K562 (cell line): ENCODE results near the gene IPO13. TPM values are rescaled to one million over a fixed set of nuclear protein-coding genes. Genes with fewer than 3 reads are reported as not detected.

Source experiments
- ATAC-seq: fragments of 200-7000 bp; cut with Tn5 transposase; 3 replicates; pipeline ENCODE4 v1.9.1; 2020; ENCODE audit warnings: moderate library complexity
- BruUV-seq: library from RNA; stranded (reverse); fragments of 400-500 nt; replicated peaks from 2 replicates; lab custom pipeline; 2021; lab: Mats Ljungman, UMichigan
- CTCF ChIA-PET: fragments of 300-600 bp; formaldehyde crosslinking; extraction: SDS; loops from one replicate; lab custom pipeline; 2021; ENCODE audit warnings: low intra/inter-chr PET ratio; lab: Yijun Ruan, JAX
- POLR2A ChIA-PET: fragments of 300-600, 350-650 bp; sonication (Branson Sonifier 250); formaldehyde crosslinking; extraction: SDS; loops from one replicate; lab custom pipeline; 2021; ENCODE audit warnings: antibody characterized with exemption, inconsistent platforms; lab: Yijun Ruan, JAX
- DNase-seq, 4 experiments: peaks; one replicate each; pipeline versions ENCODE4 v3.0.0 to v3.0.0-alpha.2; 2011 to 2018; ENCODE audit warnings: low spot score in 3 of 4, mixed read lengths in 3 of 4; ENCODE audit errors: extremely low read depth in 1 of 4
- FAIRE-seq: peaks from 2 replicates; lab custom pipeline; 2011; peaks lifted over from hg19 to GRCh38; lab: Jason Lieb, UNC
- H2AFZ ChIP-seq: 2 replicates; pipeline ENCODE4 v1.6.0; 2011; ENCODE audit warnings: low read depth, low read length, control low read depth, inconsistent platforms
- H3K27ac ChIP-seq: fragments of 200-600 bp; 3 replicates; pipeline ENCODE4 v1.8.0; 2011; ENCODE audit warnings: low read depth, mild to moderate bottlenecking, control low read depth, inconsistent platforms, low read length, moderate library complexity, mixed read lengths; ENCODE audit errors: extremely low read depth
- H3K27me3 ChIP-seq, 2 experiments: fragments of 300-600 bp in 1 of 2; 2 replicates in 1 of 2; 3 replicates in 1 of 2; pipeline versions ENCODE4 v1.6.0 to v1.8.0; 2011; ENCODE audit warnings: inconsistent platforms in 2 of 2, low read length in 2 of 2, mild to moderate bottlenecking in 1 of 2, mixed read lengths in 1 of 2, moderate library complexity in 1 of 2; ENCODE audit not compliant: control insufficient read depth in 2 of 2, insufficient read depth in 2 of 2
- H3K36me3 ChIP-seq: fragments of 300-600 bp; 3 replicates; pipeline ENCODE4 v1.8.0; 2011; ENCODE audit warnings: mild to moderate bottlenecking, low read length, inconsistent platforms; ENCODE audit not compliant: control insufficient read depth, insufficient read depth
- H3K4me1 ChIP-seq, 2 experiments: fragments of 200-600 bp in 1 of 2; replicated peaks in 1 of 2; 2 replicates in 1 of 2; 3 replicates in 1 of 2; pipeline versions ENCODE4 v1.5.1 to v1.8.0; 2011; ENCODE audit warnings: inconsistent platforms in 2 of 2, low read length in 2 of 2, mild to moderate bottlenecking in 1 of 2, mixed read lengths in 1 of 2, moderate library complexity in 1 of 2; ENCODE audit not compliant: control insufficient read depth in 2 of 2, insufficient read depth in 2 of 2
- H3K4me2 ChIP-seq: 2 replicates; pipeline ENCODE4 v1.6.1; 2011; ENCODE audit warnings: low read length, control low read depth, inconsistent platforms, mixed read lengths; ENCODE audit not compliant: insufficient read depth
- H3K4me3 ChIP-seq: fragments of 200-600 bp; sonication (generic), shearing (Covaris generic); 2 replicates; pipeline ENCODE4 v1.5.1; 2016; ENCODE audit warnings: control low read depth, inconsistent platforms
- H3K79me2 ChIP-seq: fragments of 200-600 bp; 3 replicates; pipeline ENCODE4 v1.8.0; 2011; ENCODE audit warnings: low read length, inconsistent platforms; ENCODE audit not compliant: control insufficient read depth, insufficient read depth
- H3K9ac ChIP-seq, 2 experiments: 2 replicates each; pipeline versions ENCODE4 v1.6.0 to v1.6.1; 2011; ENCODE audit warnings: low read depth in 2 of 2, low read length in 2 of 2, control low read depth in 1 of 2, inconsistent platforms in 1 of 2, mild to moderate bottlenecking in 1 of 2, mixed read lengths in 1 of 2; ENCODE audit not compliant: insufficient read depth in 1 of 2
- H3K9me1 ChIP-seq: one replicate; pipeline ENCODE4 v1.6.0; 2011; ENCODE audit warnings: inconsistent platforms, mild to moderate bottlenecking, low read length, moderate library complexity; ENCODE audit not compliant: control insufficient read depth, insufficient read depth
- H3K9me3 ChIP-seq: replicated peaks from 2 replicates; pipeline ENCODE4 v1.5.1; 2011; ENCODE audit warnings: low read depth, low read length, inconsistent platforms; ENCODE audit not compliant: control insufficient read depth, insufficient read depth
- H4K20me1 ChIP-seq: replicated peaks from 2 replicates; pipeline ENCODE4 v1.6.1; 2011; ENCODE audit warnings: low read length, inconsistent platforms, mixed read lengths; ENCODE audit not compliant: control insufficient read depth, insufficient read depth
- BCLAF1 ChIP-seq, 2 experiments: fragments of 450-650 bp in 1 of 2; IDR thresholded peaks; 2 replicates each; pipeline ENCODE4 v1.6.1; 2011 to 2017; ENCODE audit warnings: low read depth in 2 of 2, antibody characterized with exemption in 1 of 2, borderline replicate concordance in 1 of 2, low read length in 1 of 2, mild to moderate bottlenecking in 1 of 2, mixed read lengths in 1 of 2; ENCODE audit not compliant: control insufficient read depth in 1 of 2
- GATAD2B ChIP-seq: fragments of 450-650 bp; IDR thresholded peaks from 2 replicates; pipeline ENCODE4 v1.6.1; 2017; ENCODE audit warnings: mild to moderate bottlenecking, borderline replicate concordance
- HBP1 ChIP-seq: fragments of 450-650 bp; formaldehyde crosslinking; IDR thresholded peaks from 2 replicates; pipeline ENCODE4 v1.4.0; 2022; ENCODE audit warnings: missing genetic modification characterization
- JUNB ChIP-seq: fragments of 450-650 bp; formaldehyde crosslinking; conservative IDR thresholded peaks from 2 replicates; pipeline ENCODE4 v1.4.0; 2020; ENCODE audit warnings: mild to moderate bottlenecking
- NR2C1 ChIP-seq, 2 experiments: fragments of 450-650 bp; IDR thresholded peaks; 2 replicates each; pipeline ENCODE4 v1.6.1; 2017; ENCODE audit warnings: mild to moderate bottlenecking in 2 of 2, antibody characterized with exemption in 1 of 2, inconsistent platforms in 1 of 2, missing compliant biosample characterization in 1 of 2, missing genetic modification characterization in 1 of 2
- RBM22 ChIP-seq: fragments of 200-400 bp; formaldehyde crosslinking; IDR thresholded peaks from 2 replicates; pipeline ENCODE4 v1.6.1; 2018; ENCODE audit warnings: low read length, low read depth; ENCODE audit not compliant: poor library complexity, severe bottlenecking
- ZBTB33 ChIP-seq: sonication (generic); formaldehyde crosslinking; IDR thresholded peaks from 2 replicates; pipeline ENCODE4 v1.8.1; 2023; ENCODE audit warnings: mild to moderate bottlenecking, missing genetic modification reagents
- ZNF133 ChIP-seq: fragments of 250-450 bp; sonication (Bioruptor Pico); IDR thresholded peaks from 2 replicates; pipeline ENCODE4 v1.4.0; 2020; ENCODE audit warnings: mild to moderate bottlenecking
- ZNF57 ChIP-seq: fragments of 450-650 bp; formaldehyde crosslinking; IDR thresholded peaks from 2 replicates; pipeline ENCODE4 v1.4.0; 2020; ENCODE audit warnings: mild to moderate bottlenecking, moderate library complexity
- ZNF592 ChIP-seq: fragments of 450-650 bp; IDR thresholded peaks from 2 replicates; pipeline ENCODE4 v1.6.1; 2017; ENCODE audit warnings: antibody characterized with exemption, mild to moderate bottlenecking
- WGBS: fragments of 100-300 bp; shearing (Covaris generic); methylation state at CpG from one replicate; pipeline ENCODE4 v1.1.6; 2016; ENCODE audit warnings: low coverage, mixed read lengths; ENCODE audit not compliant: insufficient coverage; ENCODE audit errors: missing lambda C conversion rate; 5-methylcytosine and 5-hydroxymethylcytosine counted together
- in situ Hi-C: fragments of 300-500 bp; cut with MboI; formaldehyde crosslinking; loops from 4 replicates; pipeline ENCODE4 v1.15.0; 2018; ENCODE audit warnings: inconsistent platforms, mixed read lengths
- intact Hi-C: fragments of 100-400 bp; cut with micrococcal nuclease; formaldehyde crosslinking; loops from 2 replicates; pipeline ENCODE4 v1.14.2; 2022
- polyA plus RNA-seq, 8 experiments: library from polyadenylated mRNA; depleted of rRNA in 4 of 8; stranded (reverse) in 5 of 8; unstranded in 3 of 8; fragments of >200 nt; fragmentation: Nextera tagmentation in 2 of 8; fragmentation: Illumina TruSeq in 1 of 8; extraction: Ambion mirVana in 2 of 8; extraction: Trizol in 1 of 8; gene quantifications; 2 replicates each; pipeline versions ENCODE4 v1.2.1 to v1.2.3, GENCODE V29; 2011 to 2014; ENCODE audit warnings: inconsistent platforms in 1 of 8, missing spikeins in 1 of 8
- total RNA-seq, 7 experiments: library from RNA; depleted of rRNA in 6 of 7; stranded (reverse); fragments of >200 nt in 6 of 7; fragmentation: Illumina TruSeq in 2 of 7; extraction: Trizol in 2 of 7; gene quantifications; 2 replicates each; pipeline versions ENCODE4 v1.2.1 to v1.2.3, GENCODE V29; 2011 to 2021; ENCODE audit warnings: low replicate concordance in 1 of 7

The IPO13 gene
- total and polyA plus RNA-seq, 9 of the 15 experiments (the other 6 are each of a cell fraction or from before 2014, with no cell fraction given), result 7.0 to 30.8 (median 16.2) TPM

GRCh38 chr1:43970911-43971310 lies 24.2 kb downstream of the IPO13 start:
- in situ Hi-C loops, result no loop called here
- Histone ChIP-seq H2AFZ (no peak overlapping the region), H4K20me1 (peaks cover 5% of the 10 kb centered on the region; the same call in 1 of the 2 replicates), H3K4me1 (peaks cover 15 to 39% of the 10 kb centered on the region in 2 experiments), H3K27me3 (no peaks in the 10 kb centered on the region), H3K79me2 (peaks cover 28% of the 10 kb centered on the region), H3K9ac (peak overlapping the region; percentile 81 to 99), H3K4me2 (peak overlapping the region; percentile 98), H3K4me3 (peak overlapping the region; percentile 100), H3K27ac (no peak overlapping the region; the same call in 2 of the 3 replicates), H3K36me3 (peaks cover 39% of the 10 kb centered on the region), H3K9me3 (no peaks in the 10 kb centered on the region), H3K9me1 (peaks cover 4% of the 10 kb centered on the region)
- DNase-seq (peak in 2 of 4 experiments; percentile 29 to 39), ATAC-seq (no peak), FAIRE-seq (no peak)
- no TSS peak for BruUV-seq
- POLR2A ChIA-PET, result interaction anchor here (0.7 to 1.4 kb wide), 6 partner anchors 9 to 561 kb away, joined by 3 to 7 read pairs (median 4); no protein-coding TSS in a partner anchor
- 45% methylated on average over 9 of the region's 9 CpGs for WGBS
- intact Hi-C loops, result no loop called here
- CTCF ChIA-PET, result interaction anchor here (0.5 kb wide), 1 partner anchor 127 kb away, joined by 3 read pairs; no protein-coding TSS in a partner anchor
- TF ChIP-seq ZNF133 (CRISPR knock-in tag), result no peak
- TF ChIP-seq ZBTB33 (CRISPR knock-in tag), result no peak
- TF ChIP-seq NR2C1 (IDR thresholded peaks at IDR 0.05), result no peak
- no peak for TF ChIP-seq NR2C1 (tag; IDR thresholded peaks at IDR 0.05)
- TF ChIP-seq ZNF592, result no peak
- TF ChIP-seq HBP1 (CRISPR knock-in tag), result no peak
- no peak for TF ChIP-seq RBM22
- no peak for TF ChIP-seq ZNF57 (CRISPR knock-in tag)
- TF ChIP-seq JUNB, result no peak
- TF ChIP-seq BCLAF1 (IDR thresholded peaks at IDR 0.05; ENCODE audit: borderline replicate concordance in 1 of 2, control insufficient read depth in 1 of 2, low read depth in 2 of 2, low read length in 1 of 2), result no peak
- no peak for TF ChIP-seq GATAD2B
